Esophagus squamous epithelium (tissue), 4 donors: Measurements from ENCODE around the gene TAS2R43.
"Not testable (repeated sequence)": the region's sequence is repeated elsewhere in the genome, so short reads cannot be mapped to it uniquely, and the experiment has no call there.

Source experiments
- CTCF ChIP-seq, 6 experiments: fragments of 450-650 bp in 4 of 6; fragments of 200-600 bp in 2 of 6; sonication (generic) in 2 of 6; IDR thresholded peaks; one replicate each; pipeline ENCODE4 v1.5.1; 2016 to 2019; ENCODE audit warnings: antibody characterized with exemption in 6 of 6, mild to moderate bottlenecking in 4 of 6, moderate library complexity in 4 of 6
- POLR2A ChIP-seq, 4 donors: fragments of 450-650 bp; IDR thresholded peaks; one replicate each; pipeline ENCODE4 v1.6.1; 2017; ENCODE audit warnings: antibody characterized with exemption in 4 of 4, mild to moderate bottlenecking in 4 of 4, moderate library complexity in 3 of 4

GRCh38 chr12:11049806-11050531, 42.1 kb downstream of the TAS2R43 start:
- not testable (repeated sequence) for TF ChIP-seq CTCF, POLR2A (IDR thresholded peaks at IDR 0.05)
